SHP77 treated with DMSO at 0.1 percent for 48 hours (cell line): ENCODE data around the gene GRM7.

ENCODE experiments used
- DNase-seq: peaks from one replicate; lab custom pipeline; 2025; lab: John Stamatoyannopoulos, UW

GRM7 gene

GRCh38 chr3:7307410-7307809, 446.5 kb downstream of the GRM7 start:
- DNase-seq, result no peak

GRCh38 chr3:7309641-7310102, 448.8 kb downstream of the GRM7 start:
- DNase-seq, result no peak

- DNase-seq, result no peak
These were observed 454.1 kb downstream of the GRM7 start for GRCh38 chr3:7315037-7315436.

- DNase-seq, result no peak
These were observed 462.2 kb downstream of the GRM7 start for GRCh38 chr3:7322957-7323669.

GRCh38 chr3:7328339-7328738, 467.4 kb downstream of the GRM7 start:
- DNase-seq, result no peak

- no peak for DNase-seq
These were observed 471.8 kb downstream of the GRM7 start for GRCh38 chr3:7332696-7333095.

GRCh38 chr3:7333125-7333524, 472.2 kb downstream of the GRM7 start:
- no peak for DNase-seq

GRCh38 chr3:7340795-7341194, 479.9 kb downstream of the GRM7 start:
- no peak for DNase-seq

- DNase-seq, result no peak
These were observed 485.4 kb downstream of the GRM7 start for GRCh38 chr3:7346364-7346763.

- no peak for DNase-seq
These were observed 496.2 kb downstream of the GRM7 start for GRCh38 chr3:7357101-7357500.

GRCh38 chr3:7367968-7368367, 507.1 kb downstream of the GRM7 start:
- no peak for DNase-seq

GRCh38 chr3:7368597-7368996, 507.7 kb downstream of the GRM7 start:
- DNase-seq, result no peak

- no peak for DNase-seq
These were observed 511.0 kb downstream of the GRM7 start for GRCh38 chr3:7371693-7372572.

- no peak for DNase-seq
These were observed 516.2 kb downstream of the GRM7 start for GRCh38 chr3:7377103-7377502.

- no peak for DNase-seq
These were observed 520.8 kb downstream of the GRM7 start for GRCh38 chr3:7381741-7382140.

- no peak for DNase-seq
These were observed 521.5 kb downstream of the GRM7 start for GRCh38 chr3:7382293-7383010.

GRCh38 chr3:7385635-7386034, 524.7 kb downstream of the GRM7 start:
- DNase-seq, result no peak

GRCh38 chr3:7388026-7388425, 527.1 kb downstream of the GRM7 start:
- no peak for DNase-seq

- no peak for DNase-seq
These were observed 531.3 kb downstream of the GRM7 start for GRCh38 chr3:7392206-7392605.

GRCh38 chr3:7393944-7394605, 533.2 kb downstream of the GRM7 start:
- DNase-seq, result no peak

GRCh38 chr3:7396534-7396933, 535.6 kb downstream of the GRM7 start:
- DNase-seq, result no peak

GRCh38 chr3:7397097-7397496, 536.2 kb downstream of the GRM7 start:
- DNase-seq, result no peak
